ENCODE measurements around the gene NMUR1.

Gene NMUR1

GRCh38 chr2:231547315-231548110 lies 17.3 kb upstream of the NMUR1 start:
- TF ChIP-seq CTCF (IDR thresholded peaks at IDR 0.05; ENCODE audit: low read depth, low read length): no peak
- no peaks in the 10 kb centered on the region for H3K4me1 ChIP-seq
- DNase-seq: no peak
- H3K27me3 ChIP-seq: no peaks in the 10 kb centered on the region
- no peaks in the 10 kb centered on the region for H3K9me3 ChIP-seq
- H3K4me3 ChIP-seq (ENCODE audit: low read depth, low read length): no peak overlapping the region
- no peaks in the 10 kb centered on the region for H3K36me3 ChIP-seq

GRCh38 chr2:231546014-231546715 lies 15.9 kb upstream of the NMUR1 start:
- no peaks in the 10 kb centered on the region for H3K4me1 ChIP-seq
- no peaks in the 10 kb centered on the region for H3K27me3 ChIP-seq
- H3K9me3 ChIP-seq: no peaks in the 10 kb centered on the region
- TF ChIP-seq CTCF (IDR thresholded peaks at IDR 0.05; ENCODE audit: low read depth, low read length): no peak
- no peak for DNase-seq
- no peaks in the 10 kb centered on the region for H3K36me3 ChIP-seq
- H3K4me3 ChIP-seq (ENCODE audit: low read depth, low read length): no peak overlapping the region

- Histone ChIP-seq H3K4me1 (no peaks in the 10 kb centered on the region), H3K9me3 (no peaks in the 10 kb centered on the region), H3K27me3 (no peaks in the 10 kb centered on the region), H3K36me3 (no peaks in the 10 kb centered on the region), H3K4me3 (ENCODE audit: low read depth, low read length) (no peak overlapping the region)
- DNase-seq: no peak
- TF ChIP-seq CTCF (IDR thresholded peaks at IDR 0.05; ENCODE audit: low read depth, low read length): no peak
Observed at GRCh38 chr2:231545105-231545902, 15.1 kb upstream of the NMUR1 start.

- no peak for DNase-seq
- TF ChIP-seq CTCF (IDR thresholded peaks at IDR 0.05; ENCODE audit: low read depth, low read length): no peak
- Histone ChIP-seq H3K4me3 (ENCODE audit: low read depth, low read length) (no peak overlapping the region), H3K36me3 (no peaks in the 10 kb centered on the region), H3K9me3 (no peaks in the 10 kb centered on the region), H3K4me1 (no peaks in the 10 kb centered on the region), H3K27me3 (no peaks in the 10 kb centered on the region)
Observed at GRCh38 chr2:231542136-231542535, 11.9 kb upstream of the NMUR1 start.

GRCh38 chr2:231541645-231542044 lies 11.4 kb upstream of the NMUR1 start:
- TF ChIP-seq CTCF (IDR thresholded peaks at IDR 0.05; ENCODE audit: low read depth, low read length): peak; percentile 43
- Histone ChIP-seq H3K4me1 (no peaks in the 10 kb centered on the region), H3K4me3 (ENCODE audit: low read depth, low read length) (no peak overlapping the region), H3K27me3 (no peaks in the 10 kb centered on the region), H3K36me3 (no peaks in the 10 kb centered on the region), H3K9me3 (no peaks in the 10 kb centered on the region)
- DNase-seq: no peak
